ENCODE results near the gene MAP3K8. TPM values are rescaled to one million over a fixed set of nuclear protein-coding genes. Genes with fewer than 3 reads are reported as not detected.

MAP3K8 gene
- total and polyA plus RNA-seq, 2 experiments from 2014 or later: 3.7 to 4.8 TPM

DNA sequence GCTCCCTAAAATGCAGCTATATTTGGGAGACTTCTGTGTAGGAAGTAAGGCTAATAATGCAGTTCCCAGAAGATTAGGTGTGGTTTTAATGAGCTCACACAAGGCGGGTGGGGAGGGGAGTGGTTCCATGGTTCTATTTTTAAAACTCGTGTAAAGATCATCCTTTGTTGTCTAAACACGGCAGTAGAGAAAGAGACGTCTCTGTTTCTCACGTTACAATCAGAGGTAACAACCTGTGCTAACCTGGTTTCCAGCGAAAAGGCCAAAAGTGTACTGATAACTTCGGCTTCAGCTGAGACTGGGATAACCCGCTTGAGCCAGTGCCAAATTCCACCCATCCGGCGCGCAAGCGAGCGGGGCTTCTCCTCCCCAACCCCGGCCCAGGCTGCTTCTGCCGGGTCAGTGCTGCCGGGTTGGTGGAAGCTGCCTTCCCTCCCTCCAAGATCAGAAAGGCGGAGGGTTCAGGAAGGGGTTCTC, 2.5 kb upstream of the MAP3K8 start:
- H3K4me1 ChIP-seq (ENCODE audit: insufficient read depth): peaks cover 13% of the 10 kb centered on the region
- H3K36me3 ChIP-seq (ENCODE audit: low read depth): no peaks in the 10 kb centered on the region
- TF ChIP-seq EZH2 (IDR thresholded peaks at IDR 0.05; ENCODE audit: insufficient read depth, poor library complexity, severe bottlenecking): no peak
- TF ChIP-seq EZH2phosphoT487 (IDR thresholded peaks at IDR 0.05; ENCODE audit: insufficient read depth, low read depth): no peak
- no peaks in the 10 kb centered on the region for H3K27me3 ChIP-seq (replicated peaks; ENCODE audit: insufficient read depth)
- no peaks in the 10 kb centered on the region for H3K9me3 ChIP-seq (ENCODE audit: low read depth)
- H3K27ac ChIP-seq: no peak overlapping the region
- no peaks in the 10 kb centered on the region for H3K9me2 ChIP-seq (ENCODE audit: insufficient read depth)
- H3F3A ChIP-seq (ENCODE audit: insufficient read depth): peaks cover 14% of the 10 kb centered on the region
- H3K4me3 ChIP-seq: no peak overlapping the region
- no peaks in the 10 kb centered on the region for H4K20me1 ChIP-seq (ENCODE audit: insufficient read depth)
- H2AFZ ChIP-seq: peak overlapping the region; percentile 38
- H3K4me2 ChIP-seq (ENCODE audit: unreplicated experiment): peak overlapping the region; percentile 28
- WGBS, 2 experiments (ENCODE audit: low coverage in 1 of 2, low lambda C conversion rate in 2 of 2, missing lambda C conversion rate in 2 of 2): 38 to 51% methylated on average over 17 of the region's 17 CpGs
- in situ Hi-C loops (cut with MboI): no loop called here
- peak; percentile 66 for DNase-seq
- H3K79me2 ChIP-seq (ENCODE audit: insufficient read depth): no peaks in the 10 kb centered on the region; the same call in 1 of the 2 replicates
- H3K9ac ChIP-seq: peak overlapping the region; percentile 25

DNA sequence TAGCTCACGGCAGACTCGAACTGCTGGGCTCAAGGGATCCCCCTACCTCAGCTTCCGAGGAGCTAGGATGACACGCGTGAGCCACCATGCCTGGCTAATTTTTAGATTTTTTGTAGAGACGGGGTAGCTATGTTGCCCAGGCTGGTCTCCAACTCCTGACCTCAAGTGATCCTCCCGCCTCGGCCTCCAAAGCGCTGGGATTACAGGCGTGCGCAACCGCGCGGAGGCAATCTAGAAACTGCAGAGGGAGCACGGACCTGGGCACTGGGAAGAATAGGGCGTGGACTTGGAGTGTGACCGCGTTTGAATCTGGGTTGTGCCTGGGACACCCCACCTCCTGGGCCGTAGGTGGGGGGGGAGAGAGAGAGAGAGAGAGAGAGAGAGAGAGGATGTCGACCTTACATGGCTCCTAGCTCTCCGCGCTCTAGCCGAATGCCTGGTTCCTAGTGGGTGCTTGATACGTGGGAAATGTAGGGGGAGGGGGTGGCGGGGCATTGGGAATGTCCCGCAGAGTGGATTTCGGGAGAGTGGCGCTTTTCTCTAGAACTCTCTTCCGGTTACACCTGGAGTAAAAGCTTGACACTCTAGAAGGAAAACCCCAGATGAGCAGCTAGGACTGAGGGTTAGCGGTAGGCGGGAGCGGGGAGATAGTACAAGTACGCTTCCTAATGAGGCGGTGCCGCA, 1.2 kb upstream of the MAP3K8 start:
- no peak for DNase-seq
- Histone ChIP-seq H3K9me2 (ENCODE audit: insufficient read depth) (no peaks in the 10 kb centered on the region), H2AFZ (peak overlapping the region; percentile 86), H3F3A (ENCODE audit: insufficient read depth) (peaks cover 27% of the 10 kb centered on the region), H3K4me3 (peak overlapping the region; percentile 84), H3K27me3 (replicated peaks; ENCODE audit: insufficient read depth) (no peaks in the 10 kb centered on the region), H3K4me2 (ENCODE audit: unreplicated experiment) (peak overlapping the region; percentile 91), H4K20me1 (ENCODE audit: insufficient read depth) (no peaks in the 10 kb centered on the region), H3K27ac (peak overlapping the region; percentile 91), H3K79me2 (ENCODE audit: insufficient read depth) (no peaks in the 10 kb centered on the region; the same call in 1 of the 2 replicates), H3K36me3 (ENCODE audit: low read depth) (no peaks in the 10 kb centered on the region), H3K9ac (peak overlapping the region; percentile 98), H3K9me3 (ENCODE audit: low read depth) (no peaks in the 10 kb centered on the region), H3K4me1 (ENCODE audit: insufficient read depth) (peaks cover 25% of the 10 kb centered on the region)
- in situ Hi-C loops (cut with MboI): no loop called here
- 43 to 44% methylated on average over 33 to 35 of the region's 35 CpGs for WGBS, 2 experiments (ENCODE audit: low coverage in 1 of 2, low lambda C conversion rate in 2 of 2, missing lambda C conversion rate in 2 of 2)
- no peak for TF ChIP-seq EZH2 (IDR thresholded peaks at IDR 0.05; ENCODE audit: insufficient read depth, poor library complexity, severe bottlenecking)
- no peak for TF ChIP-seq EZH2phosphoT487 (IDR thresholded peaks at IDR 0.05; ENCODE audit: insufficient read depth, low read depth)

DNA sequence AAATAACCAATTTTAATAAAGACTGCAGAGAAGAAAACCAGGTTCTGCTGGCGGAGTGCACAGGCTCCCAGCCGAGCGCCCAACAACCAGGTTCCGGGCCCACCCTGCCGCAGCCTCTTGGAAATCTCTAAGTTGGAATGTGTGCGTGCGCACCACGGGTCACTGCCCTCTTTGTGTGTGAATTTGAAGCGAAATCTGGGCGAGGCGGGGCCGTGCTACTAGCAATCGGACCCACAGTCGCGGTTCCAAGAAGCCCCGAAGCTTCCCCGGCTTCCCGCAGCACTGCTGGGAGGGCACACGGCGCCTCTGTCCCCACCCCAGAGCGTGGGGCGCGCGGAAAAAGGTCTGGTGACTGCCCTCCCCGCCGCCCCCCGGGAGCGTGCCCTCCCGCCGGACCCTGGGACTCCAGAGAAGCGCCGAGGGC, 666 bp upstream of the MAP3K8 start:
- Histone ChIP-seq H2AFZ (peak overlapping the region; percentile 86), H3F3A (ENCODE audit: insufficient read depth) (peaks cover 33% of the 10 kb centered on the region), H3K36me3 (ENCODE audit: low read depth) (no peaks in the 10 kb centered on the region), H3K9me2 (ENCODE audit: insufficient read depth) (no peaks in the 10 kb centered on the region), H3K27ac (peak overlapping the region; percentile 91), H3K27me3 (replicated peaks; ENCODE audit: insufficient read depth) (no peaks in the 10 kb centered on the region), H3K79me2 (ENCODE audit: insufficient read depth) (no peaks in the 10 kb centered on the region; the same call in 1 of the 2 replicates), H4K20me1 (ENCODE audit: insufficient read depth) (no peaks in the 10 kb centered on the region), H3K9me3 (ENCODE audit: low read depth) (no peaks in the 10 kb centered on the region), H3K4me3 (peak overlapping the region; percentile 84), H3K4me2 (ENCODE audit: unreplicated experiment) (peak overlapping the region; percentile 91), H3K9ac (peak overlapping the region; percentile 98), H3K4me1 (ENCODE audit: insufficient read depth) (peaks cover 31% of the 10 kb centered on the region)
- DNase-seq: peak; percentile 88
- TF ChIP-seq EZH2phosphoT487 (IDR thresholded peaks at IDR 0.05; ENCODE audit: insufficient read depth, low read depth): no peak
- no peak for TF ChIP-seq EZH2 (IDR thresholded peaks at IDR 0.05; ENCODE audit: insufficient read depth, poor library complexity, severe bottlenecking)
- in situ Hi-C loops (cut with MboI): no loop called here
- 1 to 2% methylated on average over 13 to 29 of the region's 32 CpGs for WGBS, 2 experiments (ENCODE audit: low coverage in 1 of 2, low lambda C conversion rate in 2 of 2, missing lambda C conversion rate in 2 of 2)

DNA sequence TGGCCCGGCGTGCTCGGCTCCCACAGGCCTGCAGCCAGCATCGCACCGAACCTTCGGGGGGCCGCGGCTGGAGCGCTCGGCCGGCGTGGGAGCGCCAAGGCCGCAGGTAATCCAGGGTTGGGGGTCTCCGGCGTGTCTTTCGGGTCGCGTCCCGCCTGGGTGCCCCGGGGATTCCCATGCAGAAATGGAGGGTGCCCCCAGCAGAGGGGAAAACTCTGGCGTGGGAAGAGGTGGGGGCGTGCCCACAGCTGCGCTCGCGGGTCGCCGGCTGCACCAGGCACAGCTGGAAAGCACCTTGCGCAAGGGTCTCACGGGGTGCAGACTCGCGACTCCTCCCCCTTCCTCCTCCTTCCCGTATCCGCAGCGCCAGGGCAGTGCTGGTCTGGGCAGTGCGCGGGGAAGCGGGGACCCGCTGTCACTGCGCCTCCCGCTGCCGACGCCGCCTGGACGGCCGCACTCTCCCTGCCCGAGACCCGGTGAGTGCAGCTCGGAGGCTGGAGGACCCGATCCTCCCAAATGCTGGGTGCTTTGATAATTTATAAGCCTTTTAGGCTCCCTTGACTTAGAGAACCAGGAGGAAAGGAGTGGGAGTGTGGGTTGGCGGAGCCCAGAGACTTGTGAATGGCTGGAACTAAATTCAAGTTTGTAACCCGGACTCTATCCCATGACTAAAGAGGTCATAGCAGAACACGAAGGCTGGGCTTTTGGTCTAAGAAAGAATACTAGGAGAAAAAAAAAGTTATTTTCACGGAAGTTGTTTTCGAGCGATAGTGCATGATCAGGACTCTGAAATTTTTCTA, 489 bp downstream of the MAP3K8 start:
- TF ChIP-seq EZH2phosphoT487 (IDR thresholded peaks at IDR 0.05; ENCODE audit: insufficient read depth, low read depth): no peak
- TF ChIP-seq EZH2 (IDR thresholded peaks at IDR 0.05; ENCODE audit: insufficient read depth, poor library complexity, severe bottlenecking): no peak
- Histone ChIP-seq H4K20me1 (ENCODE audit: insufficient read depth) (no peaks in the 10 kb centered on the region), H3K4me2 (ENCODE audit: unreplicated experiment) (peak overlapping the region; percentile 91), H3K9me2 (ENCODE audit: insufficient read depth) (no peaks in the 10 kb centered on the region), H3K4me3 (peak overlapping the region; percentile 84), H3K9me3 (ENCODE audit: low read depth) (no peaks in the 10 kb centered on the region), H3K4me1 (ENCODE audit: insufficient read depth) (peaks cover 39% of the 10 kb centered on the region), H3K27me3 (replicated peaks; ENCODE audit: insufficient read depth) (no peaks in the 10 kb centered on the region), H3K27ac (peak overlapping the region; percentile 91), H3F3A (ENCODE audit: insufficient read depth) (peaks cover 41% of the 10 kb centered on the region), H3K9ac (peak overlapping the region; percentile 98), H3K36me3 (ENCODE audit: low read depth) (peaks cover 6% of the 10 kb centered on the region; the same call in 1 of the 2 replicates), H2AFZ (peak overlapping the region; percentile 86), H3K79me2 (ENCODE audit: insufficient read depth) (peaks cover 11% of the 10 kb centered on the region)
- in situ Hi-C loops (cut with MboI): no loop called here
- WGBS, 2 experiments (ENCODE audit: low coverage in 1 of 2, low lambda C conversion rate in 2 of 2, missing lambda C conversion rate in 2 of 2): 1% methylated on average over 51 to 56 of the region's 56 CpGs
- DNase-seq: peak; percentile 87
